H9 (cell line): ENCODE data around the gene MAP1B. TPM values are rescaled to one million over a fixed set of nuclear protein-coding genes. Genes with fewer than 3 reads are reported as not detected.

Experiments
- DNase-seq: peaks from one replicate; pipeline ENCODE4 v3.0.0-alpha.2; 2017
- H2AFZ ChIP-seq: one replicate; pipeline ENCODE4 v1.6.1; 2013; ENCODE audit warnings: mild to moderate bottlenecking, low read length, control low read depth, moderate library complexity
- H2AK5ac ChIP-seq: 2 replicates; pipeline ENCODE4 v1.6.1; 2013; ENCODE audit warnings: low read length, control low read depth, mixed read lengths; ENCODE audit not compliant: insufficient read length
- H2BK120ac ChIP-seq: one replicate; pipeline ENCODE4 v1.6.1; 2013; ENCODE audit warnings: low read depth, mild to moderate bottlenecking, low read length, control low read depth, inconsistent platforms; ENCODE audit not compliant: poor library complexity, severe bottlenecking
- H2BK12ac ChIP-seq: 2 replicates; pipeline ENCODE4 v1.6.1; 2013; ENCODE audit warnings: low read length, control low read depth, mixed read lengths, low read depth; ENCODE audit not compliant: insufficient read length
- H2BK15ac ChIP-seq: 2 replicates; pipeline ENCODE4 v1.6.1; 2013; ENCODE audit warnings: low read depth, low read length, control low read depth
- H2BK20ac ChIP-seq: one replicate; pipeline ENCODE4 v1.6.1; 2013; ENCODE audit warnings: low read depth, mild to moderate bottlenecking, low read length, control low read depth, inconsistent platforms; ENCODE audit not compliant: poor library complexity, severe bottlenecking
- H2BK5ac ChIP-seq: 2 replicates; pipeline ENCODE4 v1.6.1; 2013; ENCODE audit warnings: low read length, control low read depth, mixed read lengths; ENCODE audit not compliant: insufficient read length
- H3K14ac ChIP-seq: 2 replicates; pipeline ENCODE4 v1.6.1; 2013; ENCODE audit warnings: low read length, control low read depth; ENCODE audit not compliant: insufficient read depth
- H3K18ac ChIP-seq: 2 replicates; pipeline ENCODE4 v1.6.1; 2013; ENCODE audit warnings: low read depth, mild to moderate bottlenecking, mixed read lengths, low read length, control low read depth; ENCODE audit not compliant: insufficient read length
- H3K23ac ChIP-seq: 2 replicates; pipeline ENCODE4 v1.6.1; 2013; ENCODE audit warnings: low read length, control low read depth, mixed read lengths, low read depth; ENCODE audit not compliant: insufficient read length
- H3K23me2 ChIP-seq: 2 replicates; pipeline ENCODE4 v1.6.1; 2013; ENCODE audit warnings: low read depth, mild to moderate bottlenecking, mixed read lengths, low read length, control low read depth; ENCODE audit not compliant: insufficient read length, poor library complexity, severe bottlenecking
- H3K27ac ChIP-seq: 2 replicates; pipeline ENCODE4 v1.5.1; 2013; ENCODE audit warnings: low read length, control low read depth, mixed read lengths, low read depth; ENCODE audit not compliant: insufficient read length
- H3K27me3 ChIP-seq: 2 replicates; pipeline ENCODE4 v1.6.1; 2013; ENCODE audit warnings: low read length, control low read depth, inconsistent platforms; ENCODE audit not compliant: insufficient read depth
- H3K4ac ChIP-seq: 2 replicates; pipeline ENCODE4 v1.6.1; 2013; ENCODE audit warnings: low read depth, mild to moderate bottlenecking, control low read depth, inconsistent platforms, low read length, moderate library complexity
- H3K4me1 ChIP-seq: 2 replicates; pipeline ENCODE4 v1.6.1; 2013; ENCODE audit warnings: low read length, control low read depth, inconsistent platforms; ENCODE audit not compliant: insufficient read depth
- H3K4me2 ChIP-seq: 2 replicates; pipeline ENCODE4 v1.6.1; 2013; ENCODE audit warnings: low read length, control low read depth, mixed read lengths; ENCODE audit not compliant: insufficient read length, insufficient read depth
- H3K56ac ChIP-seq: 2 replicates; pipeline ENCODE4 v1.6.1; 2013; ENCODE audit warnings: low read depth, mild to moderate bottlenecking, mixed read lengths, low read length, control low read depth; ENCODE audit not compliant: insufficient read length
- H3K79me1 ChIP-seq: 2 replicates; pipeline ENCODE4 v1.6.1; 2013; ENCODE audit warnings: low read depth, mild to moderate bottlenecking, moderate library complexity, low read length, control low read depth, inconsistent platforms; ENCODE audit not compliant: insufficient read depth, poor library complexity, severe bottlenecking
- H3K79me2 ChIP-seq: 2 replicates; pipeline ENCODE4 v1.6.1; 2013; ENCODE audit warnings: low read length, control low read depth, inconsistent platforms; ENCODE audit not compliant: insufficient read depth
- H3K9ac ChIP-seq: 2 replicates; pipeline ENCODE4 v1.6.1; 2013; ENCODE audit warnings: low read length, control low read depth, mixed read lengths; ENCODE audit not compliant: insufficient read length; ENCODE audit errors: extremely low read depth
- H3K9me3 ChIP-seq: one replicate; pipeline ENCODE4 v1.6.1; 2013; ENCODE audit warnings: low read depth, low read length, inconsistent platforms; ENCODE audit not compliant: control insufficient read depth
- H3T11ph ChIP-seq: one replicate; pipeline ENCODE4 v1.6.1; 2013; ENCODE audit warnings: mild to moderate bottlenecking, low read length, control low read depth, inconsistent platforms
- H4K20me1 ChIP-seq: one replicate; pipeline ENCODE4 v1.6.1; 2013; ENCODE audit not compliant: control insufficient read depth, insufficient read length, insufficient read depth
- H4K5ac ChIP-seq: 2 replicates; pipeline ENCODE4 v1.6.1; 2013; ENCODE audit warnings: low read depth, mild to moderate bottlenecking, mixed read lengths, low read length, control low read depth; ENCODE audit not compliant: insufficient read length
- H4K8ac ChIP-seq: replicated peaks from 2 replicates; pipeline ENCODE4 v1.6.1; 2013; ENCODE audit warnings: low read length, control low read depth, mixed read lengths, low read depth; ENCODE audit not compliant: insufficient read length
- H4K91ac ChIP-seq: 2 replicates; pipeline ENCODE4 v1.6.1; 2013; ENCODE audit warnings: low read depth, mild to moderate bottlenecking, moderate library complexity, mixed read lengths, low read length, control low read depth; ENCODE audit not compliant: insufficient read length
- H3K27ac Mint-ChIP-seq, 3 experiments: 2 replicates in 2 of 3; 3 replicates in 1 of 3; pipeline ENCODE4 v1.8.0; 2020 to 2021; ENCODE audit warnings: mixed read lengths in 3 of 3, mild to moderate bottlenecking in 1 of 3, moderate library complexity in 1 of 3
- H3K27me3 Mint-ChIP-seq: 2 replicates; pipeline ENCODE4 v1.8.0; 2021; ENCODE audit warnings: low read depth, mild to moderate bottlenecking, moderate library complexity, mixed read lengths
- H3K36me3 Mint-ChIP-seq, 3 experiments: 2 replicates in 2 of 3; 3 replicates in 1 of 3; pipeline ENCODE4 v1.8.0; 2020 to 2021; ENCODE audit warnings: low read depth in 3 of 3, mixed read lengths in 3 of 3; ENCODE audit not compliant: insufficient read depth in 1 of 3
- H3K4me1 Mint-ChIP-seq, 2 experiments: 2 replicates each; pipeline ENCODE4 v1.8.0; 2020; ENCODE audit warnings: mixed read lengths in 2 of 2
- H3K4me3 Mint-ChIP-seq, 2 experiments: 2 replicates in 1 of 2; 3 replicates in 1 of 2; pipeline ENCODE4 v1.8.0; 2020 to 2021; ENCODE audit warnings: mild to moderate bottlenecking in 2 of 2, mixed read lengths in 2 of 2, moderate library complexity in 1 of 2
- H3K9me3 Mint-ChIP-seq, 2 experiments: 2 replicates in 1 of 2; 3 replicates in 1 of 2; pipeline ENCODE4 v1.8.0; 2020; ENCODE audit warnings: mild to moderate bottlenecking in 2 of 2, mixed read lengths in 2 of 2, moderate library complexity in 1 of 2
- WGBS: extraction: QIAGEN DNeasy Blood & Tissue Kit; methylation state at CpG from one replicate; pipeline ENCODE4 v1.1.7; 2013; ENCODE audit warnings: missing lambda C conversion rate, low lambda C conversion rate, mixed read lengths; ENCODE audit not compliant: insufficient read length; ENCODE audit errors: extremely low coverage; 5-methylcytosine and 5-hydroxymethylcytosine counted together
- total RNA-seq: library from RNA; stranded (reverse); gene quantifications from 2 replicates; pipeline ENCODE4 v1.2.1, GENCODE V29; 2021
- TF ChIP-seq, protein P1 (sequence below): fragments of 200-600 bp; sonication (generic); conservative IDR thresholded peaks from 3 replicates; pipeline ENCODE4 v1.8.0; 2021; ENCODE audit warnings: antibody characterized with exemption, mild to moderate bottlenecking

Gene MAP1B
- total RNA-seq, 1 experiment from 2014 or later = 67.5 TPM

DNA sequence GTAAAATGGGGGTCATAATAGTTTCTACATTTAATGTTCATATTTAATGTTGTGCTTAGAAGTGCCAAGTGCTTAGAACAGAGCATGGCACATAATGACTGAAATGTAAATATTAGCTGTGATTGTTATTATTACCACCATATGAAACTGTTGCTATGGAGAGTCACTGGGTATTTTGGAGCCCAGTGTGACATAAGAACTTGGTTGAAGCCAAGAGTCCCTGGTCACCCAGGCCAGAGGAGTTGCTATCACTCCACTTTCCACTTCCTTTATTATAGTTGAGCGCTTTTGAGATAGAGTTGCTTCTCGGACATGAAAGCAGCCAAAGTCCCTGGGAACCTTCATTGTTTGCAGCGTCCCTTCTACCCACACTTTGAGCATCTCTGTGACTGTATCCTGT lies 77.1 kb downstream of the MAP1B start:
- H3K14ac ChIP-seq = no peak overlapping the region
- no peak for DNase-seq
- no peak overlapping the region for H2BK12ac ChIP-seq
- no peak overlapping the region for H3T11ph ChIP-seq
- no peak overlapping the region for H3K56ac ChIP-seq
- H2BK5ac ChIP-seq = no peak overlapping the region
- Mint-ChIP-seq H3K4me1 (peaks cover 27 to 34% of the 10 kb centered on the region in 2 experiments), H3K4me3 (no peak overlapping the region), H3K27ac (no peak overlapping the region), H3K27me3 (no peaks in the 10 kb centered on the region), H3K36me3 (peaks cover 26 to 56% (median 51%) of the 10 kb centered on the region in 3 experiments; a peak in 6 of 7 replicates), H3K9me3 (no peaks in the 10 kb centered on the region)
- H2BK20ac ChIP-seq = no peak overlapping the region
- H3K9me3 ChIP-seq = no peaks in the 10 kb centered on the region
- peaks cover 6% of the 10 kb centered on the region; the same call in 1 of the 2 replicates for H3K4me1 ChIP-seq
- TF ChIP-seq, protein P1, sequence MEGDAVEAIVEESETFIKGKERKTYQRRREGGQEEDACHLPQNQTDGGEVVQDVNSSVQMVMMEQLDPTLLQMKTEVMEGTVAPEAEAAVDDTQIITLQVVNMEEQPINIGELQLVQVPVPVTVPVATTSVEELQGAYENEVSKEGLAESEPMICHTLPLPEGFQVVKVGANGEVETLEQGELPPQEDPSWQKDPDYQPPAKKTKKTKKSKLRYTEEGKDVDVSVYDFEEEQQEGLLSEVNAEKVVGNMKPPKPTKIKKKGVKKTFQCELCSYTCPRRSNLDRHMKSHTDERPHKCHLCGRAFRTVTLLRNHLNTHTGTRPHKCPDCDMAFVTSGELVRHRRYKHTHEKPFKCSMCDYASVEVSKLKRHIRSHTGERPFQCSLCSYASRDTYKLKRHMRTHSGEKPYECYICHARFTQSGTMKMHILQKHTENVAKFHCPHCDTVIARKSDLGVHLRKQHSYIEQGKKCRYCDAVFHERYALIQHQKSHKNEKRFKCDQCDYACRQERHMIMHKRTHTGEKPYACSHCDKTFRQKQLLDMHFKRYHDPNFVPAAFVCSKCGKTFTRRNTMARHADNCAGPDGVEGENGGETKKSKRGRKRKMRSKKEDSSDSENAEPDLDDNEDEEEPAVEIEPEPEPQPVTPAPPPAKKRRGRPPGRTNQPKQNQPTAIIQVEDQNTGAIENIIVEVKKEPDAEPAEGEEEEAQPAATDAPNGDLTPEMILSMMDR = no peak
- no peaks in the 10 kb centered on the region for H3K79me1 ChIP-seq
- H3K18ac ChIP-seq = no peak overlapping the region
- no peak overlapping the region for H4K8ac ChIP-seq
- no peak overlapping the region for H2AK5ac ChIP-seq
- H3K23ac ChIP-seq = no peak overlapping the region
- H2AFZ ChIP-seq = no peak overlapping the region
- H3K4ac ChIP-seq = no peak overlapping the region
- H2BK15ac ChIP-seq = no peak overlapping the region
- H3K23me2 ChIP-seq = no peaks in the 10 kb centered on the region
- no peaks in the 10 kb centered on the region for H3K27me3 ChIP-seq
- no peak overlapping the region for H3K4me2 ChIP-seq
- H4K5ac ChIP-seq = no peak overlapping the region
- no peak overlapping the region for H3K27ac ChIP-seq
- no peak overlapping the region for H2BK120ac ChIP-seq
- no peaks in the 10 kb centered on the region for H4K20me1 ChIP-seq
- no CpG with 5 or more reads among the region's 3 CpGs for WGBS
- H3K9ac ChIP-seq = no peak overlapping the region
- no peak overlapping the region for H4K91ac ChIP-seq
- no peaks in the 10 kb centered on the region; the same call in 1 of the 2 replicates for H3K79me2 ChIP-seq
